OCI-M1 (cell line): ENCODE data around the gene KCNE1.
"Not testable (repeated sequence)": the region's sequence is repeated elsewhere in the genome, so short reads cannot be mapped to it uniquely, and the experiment has no call there.

Experiments
- DNase-seq: peaks from one replicate; lab custom pipeline; 2025; lab: John Stamatoyannopoulos, UW

Gene KCNE1

DNA sequence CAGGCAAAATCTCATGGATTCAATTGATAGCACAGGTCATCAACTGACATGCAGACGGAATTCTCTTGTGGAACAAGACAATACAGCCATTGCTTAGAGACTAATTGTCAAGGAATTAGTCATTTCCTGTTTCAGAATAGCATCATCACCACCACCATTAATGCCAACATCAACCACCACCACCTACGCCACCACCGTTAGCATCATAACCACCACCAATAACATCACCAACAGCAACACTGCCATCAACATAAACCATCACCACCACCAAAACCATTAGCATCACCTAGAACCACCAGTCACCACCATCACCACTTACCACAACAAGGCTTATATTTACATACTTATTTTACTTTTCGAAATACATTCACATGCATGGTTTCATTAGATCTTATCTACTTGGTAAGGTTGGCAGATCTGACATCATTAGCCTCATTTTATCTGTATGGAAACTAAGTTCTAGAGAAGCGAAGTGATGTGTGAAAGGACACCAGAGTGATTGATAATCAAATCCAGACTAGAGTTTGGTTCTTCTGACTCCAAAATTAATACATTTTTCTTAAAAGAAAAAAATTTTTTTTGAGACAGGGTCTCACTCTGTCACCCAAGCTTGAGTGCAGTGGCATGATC, 94.4 kb downstream of the KCNE1 start:
- DNase-seq, result not testable (repeated sequence)

DNA sequence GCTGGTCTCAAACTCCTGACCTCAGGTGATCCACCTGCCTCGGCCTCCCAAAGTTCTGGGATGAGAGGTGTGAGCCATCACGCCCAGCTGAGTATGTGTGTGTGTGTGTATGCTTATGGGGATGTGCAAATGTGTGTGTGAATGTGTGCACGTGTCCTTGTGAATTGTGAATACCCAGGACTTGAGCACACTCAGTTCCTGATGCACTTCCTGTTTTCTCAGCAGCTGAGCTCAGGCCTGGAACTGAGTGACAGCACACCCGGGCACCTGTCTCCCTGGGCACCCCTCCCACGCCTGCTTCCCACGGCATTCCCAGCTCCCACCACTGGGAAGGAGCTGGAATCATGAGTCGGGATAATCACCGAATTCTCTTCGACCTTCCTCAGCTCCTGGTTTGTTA, 104.7 kb downstream of the KCNE1 start:
- DNase-seq, result not testable (repeated sequence)

DNA sequence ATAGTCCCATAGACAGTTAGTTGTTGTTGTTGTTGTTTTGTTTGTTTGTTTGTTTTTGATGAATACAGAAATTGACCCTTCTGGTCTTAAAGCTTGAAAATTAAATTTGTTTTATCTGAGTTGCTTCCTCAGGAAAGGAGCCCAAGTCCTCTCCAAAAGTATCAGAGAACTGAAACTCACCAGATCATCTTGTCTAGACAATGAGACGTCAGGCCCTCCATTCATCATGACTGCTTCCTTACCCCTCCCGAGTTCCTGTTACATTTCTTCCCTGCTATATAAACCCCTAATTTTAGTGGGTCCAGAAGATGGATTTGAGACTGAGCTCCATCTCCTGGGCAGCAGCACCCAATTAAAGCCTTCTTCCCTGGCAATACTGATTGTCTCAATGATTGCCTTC, 105.3 kb downstream of the KCNE1 start:
- DNase-seq, result not testable (repeated sequence)

DNA sequence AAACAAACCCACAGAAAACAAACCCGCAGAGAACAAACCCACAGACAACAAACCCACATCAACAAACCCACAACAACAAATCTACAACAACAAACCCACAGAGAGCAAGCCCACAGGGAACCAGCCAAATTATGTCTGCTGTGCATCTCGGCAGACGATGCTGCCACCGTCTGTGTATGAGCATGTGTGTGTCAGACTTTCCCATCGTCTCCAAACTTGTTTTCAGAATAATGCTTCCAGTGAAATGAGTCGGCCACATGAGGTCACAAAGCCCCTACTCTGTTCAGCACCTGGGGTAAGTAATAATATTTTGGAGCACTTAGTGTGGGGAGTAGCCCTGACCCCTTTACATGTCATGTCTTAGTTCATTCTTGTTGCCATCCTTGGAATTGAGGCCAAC, 105.9 kb downstream of the KCNE1 start:
- not testable (repeated sequence) for DNase-seq

DNA sequence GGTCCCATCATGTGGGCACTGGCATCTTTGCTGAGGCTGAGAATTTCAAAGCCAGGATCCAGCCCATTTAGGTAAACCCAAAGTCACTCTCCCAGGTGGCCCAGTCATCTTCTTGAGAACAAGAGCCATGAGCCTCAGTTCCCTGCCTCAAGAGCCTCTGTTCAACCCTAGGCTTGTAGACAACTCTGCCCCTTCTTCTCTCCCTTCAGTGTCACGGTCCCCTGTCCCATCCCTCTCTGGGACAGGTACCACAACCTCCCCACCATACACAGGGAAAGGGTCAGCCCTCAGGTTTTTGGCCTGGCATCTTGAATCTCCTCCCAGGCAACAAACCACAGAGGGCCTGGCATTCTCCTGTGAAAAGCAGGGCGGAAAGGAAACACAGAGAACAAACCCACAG, 106.3 kb downstream of the KCNE1 start:
- not testable (repeated sequence) for DNase-seq

DNA sequence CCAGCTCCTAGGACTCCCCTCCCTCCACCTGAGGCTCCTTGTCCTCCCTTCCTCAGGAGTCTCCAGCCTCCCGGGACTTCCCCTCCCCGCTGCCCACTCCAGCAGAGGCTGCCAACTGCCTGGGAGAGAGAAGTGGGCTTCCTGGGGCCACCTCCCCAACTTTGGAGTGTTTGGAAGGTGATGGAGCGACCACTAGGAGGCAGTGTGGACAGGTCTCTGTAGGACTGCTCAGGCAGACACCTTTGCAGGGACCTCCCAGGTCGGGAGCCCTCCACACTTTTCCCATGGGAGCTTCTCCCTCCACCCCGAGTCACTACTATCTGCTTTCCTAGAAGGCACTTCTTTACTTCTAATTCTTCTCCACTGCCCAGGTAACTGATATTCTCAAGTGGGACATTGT, 107.3 kb downstream of the KCNE1 start:
- DNase-seq, result not testable (repeated sequence)

DNA sequence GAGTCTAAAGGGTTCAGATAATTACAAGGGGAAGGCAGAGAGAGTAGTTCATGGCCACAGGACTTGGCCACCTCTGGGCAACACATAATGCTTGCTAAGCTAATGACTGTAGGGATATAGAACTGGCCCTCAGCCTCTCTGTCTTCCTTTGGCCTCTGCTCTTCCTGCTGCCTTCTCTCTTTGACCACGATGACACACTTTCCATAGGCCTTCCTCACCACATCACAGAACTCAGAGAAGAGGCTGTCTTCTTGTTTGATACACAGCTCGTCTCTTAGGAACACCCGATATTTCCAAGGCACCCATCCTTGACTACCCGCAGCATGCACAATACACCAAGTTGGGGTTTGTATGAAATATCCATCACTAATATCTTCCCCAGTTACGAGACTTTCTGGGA, 111.5 kb downstream of the KCNE1 start:
- not testable (repeated sequence) for DNase-seq
